Suppressor macrophage treated with lipopolysaccharide for 4 hours (primary cell): ENCODE results near the gene PGLYRP2.
A peak's percentile ranks its signal among the peaks of the same experiment; 100 is the strongest.
"Not testable (repeated sequence)": the region's sequence is repeated elsewhere in the genome, so short reads cannot be mapped to it uniquely, and the experiment has no call there.

Experiments used
- DNase-seq: peaks from one replicate; pipeline ENCODE4 v3.0.0-alpha.2; 2020

The PGLYRP2 gene

DNA sequence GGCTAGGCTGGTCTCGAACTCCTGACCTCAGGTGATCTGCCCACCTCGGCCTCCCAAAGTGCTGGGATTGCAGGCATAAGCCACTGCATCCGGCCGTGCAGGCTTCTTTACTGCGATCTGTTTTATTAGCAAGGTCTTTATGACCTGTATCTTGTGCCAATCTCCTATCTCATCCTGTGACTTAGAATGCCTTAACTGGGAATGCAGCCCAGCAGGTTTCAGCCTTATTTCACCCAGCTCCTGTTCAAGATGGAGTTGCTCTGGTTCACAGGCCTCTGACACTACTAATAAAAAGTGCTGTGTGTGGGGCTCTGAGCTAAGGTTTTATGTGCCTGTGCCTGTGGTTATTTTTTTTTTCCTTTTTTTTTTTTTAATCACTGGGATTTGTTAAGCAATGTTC, 6.5 kb upstream of the PGLYRP2 start:
- DNase-seq, result not testable (repeated sequence)

DNA sequence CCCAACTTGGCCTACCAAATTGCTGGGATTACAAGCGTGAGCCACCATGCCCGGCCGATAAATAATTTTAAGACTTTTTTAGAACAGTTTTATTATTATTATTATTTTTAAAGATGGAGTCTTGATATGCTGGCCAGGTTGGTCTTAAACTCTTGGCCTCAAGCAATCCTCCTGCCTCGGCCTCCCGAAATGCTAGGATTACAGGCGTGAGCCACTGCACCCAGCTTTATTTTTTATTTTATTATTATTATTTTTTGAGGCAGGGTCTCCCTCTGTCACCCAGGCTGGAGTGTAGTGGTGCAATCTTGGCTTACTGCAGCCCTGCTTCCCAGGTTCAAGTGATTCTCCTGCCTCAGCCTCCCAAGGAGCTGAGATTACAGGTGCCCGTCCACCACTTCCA, 1.7 kb upstream of the PGLYRP2 start:
- not testable (repeated sequence) for DNase-seq

DNA sequence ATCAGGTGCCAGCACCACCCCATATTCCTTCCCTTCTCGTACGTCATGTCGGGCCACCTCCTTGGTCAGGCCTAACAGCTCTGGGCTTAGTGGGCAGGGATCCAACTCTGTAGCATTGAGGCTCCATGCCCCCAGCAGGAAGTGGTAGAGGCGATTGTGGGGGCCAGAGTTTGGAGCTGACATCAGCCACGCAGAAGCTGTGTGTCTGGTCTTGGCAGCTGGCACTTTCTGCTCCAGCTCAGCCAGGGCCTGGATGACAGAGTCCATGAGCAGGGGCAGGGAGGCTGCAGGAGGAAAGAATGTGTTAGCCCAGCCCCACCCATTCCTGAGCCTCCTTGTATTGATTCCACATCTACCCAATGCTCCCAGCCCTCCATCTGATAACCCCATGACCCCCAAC, 3.0 kb downstream of the PGLYRP2 start:
- no peak for DNase-seq

DNA sequence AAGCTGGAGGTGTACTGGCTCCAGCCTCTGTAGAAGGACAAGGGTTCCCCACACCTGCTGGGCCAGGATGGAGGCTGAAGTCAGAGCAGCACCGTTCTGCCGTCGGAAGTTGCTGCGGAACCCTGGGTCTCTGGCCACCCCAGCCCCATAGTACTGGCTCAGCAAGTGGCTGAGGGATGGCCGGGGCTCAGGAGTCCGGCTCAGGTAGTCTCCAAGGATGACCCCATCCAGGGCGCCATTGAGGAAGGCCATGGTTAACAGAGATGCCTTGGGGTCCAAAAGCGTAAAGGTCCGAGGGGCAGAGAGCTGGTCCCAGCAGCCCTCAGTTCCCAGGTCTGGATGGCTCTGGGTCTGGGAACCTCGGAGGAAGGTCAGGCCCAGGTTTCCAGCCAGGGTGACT, 3.7 kb downstream of the PGLYRP2 start:
- DNase-seq, result no peak

DNA sequence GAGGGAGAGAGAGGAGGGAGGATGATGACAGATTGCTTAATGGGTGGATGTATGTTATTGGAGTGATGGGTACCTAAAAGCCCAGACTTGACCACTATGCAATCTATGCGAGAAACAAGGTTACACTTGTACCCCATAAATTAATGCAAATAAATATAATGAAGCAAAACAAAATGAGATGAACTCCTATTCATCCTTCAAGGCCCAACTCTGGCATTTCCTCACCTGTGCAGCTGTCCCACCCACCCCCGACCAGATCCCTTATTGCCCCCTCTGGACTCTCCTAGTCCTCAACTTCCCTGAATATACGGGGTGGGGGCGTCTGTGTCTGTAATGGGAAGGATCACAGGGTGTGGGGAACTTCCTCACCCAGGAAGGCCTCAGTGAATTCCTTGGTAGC, 4.1 kb downstream of the PGLYRP2 start:
- no peak for DNase-seq

DNA sequence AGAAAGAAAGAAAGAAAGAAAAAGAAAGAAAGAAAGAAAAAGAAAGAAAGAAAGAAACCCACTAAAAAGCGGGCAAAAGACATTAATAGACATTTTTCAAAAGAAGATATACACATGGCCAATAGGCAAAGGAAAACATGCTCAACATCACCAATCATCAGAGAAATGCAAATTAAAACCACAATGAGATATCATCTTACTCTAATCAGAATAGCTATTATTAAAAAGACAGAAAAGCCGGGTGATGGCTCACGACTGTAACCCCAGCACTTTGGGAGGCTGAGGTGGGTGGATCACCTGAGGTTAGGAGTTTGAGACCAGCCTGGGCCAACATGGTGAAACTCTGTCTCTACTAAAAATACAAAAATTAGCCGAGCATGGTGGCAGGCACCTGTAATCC, 5.5 kb downstream of the PGLYRP2 start:
- DNase-seq, result not testable (repeated sequence)

DNA sequence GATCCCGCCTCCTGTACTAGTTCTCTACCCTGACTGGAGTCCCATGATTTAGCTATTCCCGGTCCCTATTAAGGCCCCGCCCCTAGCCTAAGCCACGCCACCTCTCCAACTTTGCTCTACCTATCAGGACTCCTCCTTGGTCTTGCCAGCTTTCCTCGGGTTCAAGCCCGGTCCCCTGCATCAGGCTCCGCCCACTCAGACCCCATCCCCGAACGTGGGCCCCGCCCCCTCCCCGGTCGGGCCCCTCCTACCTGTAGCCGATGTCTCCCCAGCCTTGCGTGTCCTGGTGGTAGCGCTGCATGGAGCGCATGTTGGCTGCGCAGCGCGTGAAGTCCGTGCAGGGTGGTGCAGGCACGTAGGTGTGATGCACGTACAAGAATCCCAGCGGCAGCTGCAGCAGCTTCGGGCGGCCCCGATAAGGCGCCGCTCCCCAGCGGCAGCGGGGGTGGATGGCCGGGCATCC, 7.6 kb downstream of the PGLYRP2 start:
- no peak for DNase-seq

DNA sequence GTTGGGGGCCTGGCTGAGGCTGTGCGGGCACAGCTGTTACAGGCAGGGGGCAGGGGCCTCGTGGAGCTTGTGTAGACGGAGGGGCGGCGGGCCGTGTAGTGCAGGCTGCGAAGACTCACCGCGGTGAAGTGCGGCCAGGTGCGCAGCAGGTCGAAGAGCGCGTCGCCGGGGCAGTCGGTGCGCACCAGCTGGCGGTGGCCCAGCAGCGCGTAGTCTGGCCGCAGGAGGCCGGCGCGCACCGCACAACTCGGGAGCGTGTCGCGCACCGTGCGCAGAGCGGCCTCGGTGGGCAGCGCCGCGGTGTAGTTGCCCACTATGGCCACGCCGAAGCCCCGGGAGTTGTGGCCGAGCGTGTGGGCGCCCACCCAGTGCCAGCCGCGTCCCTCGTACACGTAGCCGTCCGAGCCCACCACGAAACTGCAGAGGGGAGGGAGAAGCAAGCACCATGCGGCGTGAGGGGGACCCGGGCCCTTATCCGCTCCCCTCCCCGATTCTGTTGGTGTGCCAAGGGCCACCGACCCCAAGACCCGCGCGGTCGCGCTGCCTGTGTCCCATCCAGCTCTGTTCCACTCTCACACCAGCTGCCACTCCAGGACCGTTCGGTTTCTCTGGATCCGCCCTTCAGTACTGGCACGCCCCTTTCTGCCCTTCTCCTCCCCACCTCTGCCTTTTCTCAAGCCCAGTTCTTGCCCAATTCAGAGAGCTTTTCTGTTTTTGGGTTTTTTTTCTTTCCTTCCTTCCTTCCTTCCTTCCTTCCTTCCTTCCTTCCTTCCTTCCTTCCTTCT, 9.6 kb downstream of the PGLYRP2 start:
- DNase-seq, result peak; percentile 43

DNA sequence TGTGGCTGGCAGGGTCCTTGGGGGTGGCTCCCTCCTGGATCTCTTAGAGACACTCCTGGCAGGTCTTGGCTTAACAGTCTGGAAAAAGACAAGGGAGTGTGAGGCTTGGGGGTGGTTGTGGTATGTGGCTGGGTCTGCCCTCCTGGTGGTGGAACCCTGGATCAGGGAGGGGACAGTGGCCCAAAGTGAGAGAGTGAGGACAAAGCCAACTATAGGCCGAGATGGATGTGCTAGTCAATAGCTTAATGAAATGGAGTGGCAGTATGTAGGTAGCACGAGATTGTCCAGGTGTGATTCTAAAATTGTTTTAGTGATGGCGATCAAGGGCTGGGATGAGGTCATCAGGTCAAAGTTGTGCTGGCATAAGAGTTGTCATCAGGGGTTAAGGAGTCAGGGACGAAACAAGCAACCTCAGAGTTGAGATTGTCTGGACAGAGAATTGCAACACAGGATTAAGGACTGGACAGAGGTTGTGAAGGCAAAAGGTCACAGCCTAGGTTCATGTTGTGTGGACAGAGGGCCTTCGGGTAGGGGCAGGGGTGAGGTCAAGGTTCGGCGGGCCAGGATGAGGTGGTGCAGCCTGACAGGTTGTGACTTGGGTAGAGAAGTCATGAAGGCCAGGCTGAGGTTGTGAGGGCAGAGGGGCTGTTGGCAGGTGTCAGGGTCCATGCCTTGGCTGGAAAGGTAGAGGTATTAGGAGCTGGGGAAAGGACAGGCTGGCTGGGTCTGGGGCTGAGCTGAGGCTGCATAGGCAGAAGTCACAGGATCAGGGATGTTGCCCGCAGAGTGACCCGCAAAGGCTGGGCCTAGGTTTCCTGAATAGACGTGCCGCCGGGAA, 10.4 kb downstream of the PGLYRP2 start:
- DNase-seq, result no peak

DNA sequence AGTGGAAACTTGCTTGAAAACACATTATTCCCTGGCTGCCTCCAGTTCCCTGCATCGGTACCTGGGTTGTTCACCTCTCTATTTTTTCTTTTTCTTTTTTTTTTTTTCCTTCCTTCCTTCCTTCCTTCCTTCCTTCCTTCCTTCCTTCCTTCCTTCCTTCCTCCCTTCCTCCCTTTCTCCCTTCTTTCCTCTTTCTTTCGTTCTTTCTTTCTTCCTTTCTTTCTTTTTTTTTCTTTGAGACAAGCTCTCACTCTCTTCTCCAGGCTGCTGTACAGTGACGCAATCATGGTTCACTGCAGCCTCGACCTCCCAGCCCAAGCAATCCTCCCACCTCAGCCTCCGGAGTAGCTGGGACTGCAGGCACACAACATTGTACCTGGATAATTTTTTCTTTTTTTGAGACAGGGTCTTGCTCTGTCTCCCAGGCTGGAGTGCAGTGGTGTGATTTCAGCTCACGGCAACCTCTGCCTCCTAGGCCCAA, 11.5 kb downstream of the PGLYRP2 start:
- no peak for DNase-seq

DNA sequence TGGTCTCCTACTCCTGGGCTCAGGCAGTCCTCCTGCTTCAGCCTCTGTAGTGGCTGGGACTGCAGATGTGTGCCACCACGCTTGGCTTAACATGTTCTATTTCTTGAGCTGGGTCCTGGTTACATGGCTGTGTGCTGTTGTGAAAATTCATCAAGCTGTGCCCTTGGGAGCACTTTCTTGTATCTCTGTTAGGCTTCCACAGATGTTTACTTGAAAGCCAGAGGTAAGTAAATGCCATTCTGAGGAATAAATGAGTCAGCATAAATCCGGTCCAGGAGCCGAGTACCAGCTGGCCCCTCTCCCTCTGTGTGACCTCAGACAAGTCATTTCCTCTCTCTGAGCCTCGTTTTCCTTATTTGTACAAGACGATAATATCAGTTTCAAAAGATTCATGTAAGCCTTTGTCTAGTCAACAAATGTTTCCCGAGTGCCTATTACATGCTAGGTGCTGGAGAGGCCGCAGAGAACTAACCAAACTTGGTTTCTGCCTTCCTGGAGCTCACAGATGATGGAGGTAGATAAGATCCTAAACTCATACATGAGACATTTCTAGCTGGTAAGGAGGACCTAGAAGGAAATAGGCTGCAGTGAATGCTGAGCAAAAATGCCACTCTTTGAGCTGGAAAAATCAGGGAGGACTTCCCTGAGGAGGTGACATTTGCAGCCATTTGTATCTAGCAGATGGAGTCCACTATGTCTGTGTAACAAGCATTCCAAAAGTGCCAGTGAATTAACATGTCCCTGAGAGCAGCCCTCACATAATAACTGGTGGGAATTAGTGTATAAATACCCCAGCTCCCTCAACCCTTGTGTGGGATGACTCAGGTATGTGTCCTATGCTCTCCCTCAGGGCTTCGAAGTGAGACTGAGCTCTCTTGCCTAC, 12.2 kb downstream of the PGLYRP2 start:
- peak; percentile 51 for DNase-seq

DNA sequence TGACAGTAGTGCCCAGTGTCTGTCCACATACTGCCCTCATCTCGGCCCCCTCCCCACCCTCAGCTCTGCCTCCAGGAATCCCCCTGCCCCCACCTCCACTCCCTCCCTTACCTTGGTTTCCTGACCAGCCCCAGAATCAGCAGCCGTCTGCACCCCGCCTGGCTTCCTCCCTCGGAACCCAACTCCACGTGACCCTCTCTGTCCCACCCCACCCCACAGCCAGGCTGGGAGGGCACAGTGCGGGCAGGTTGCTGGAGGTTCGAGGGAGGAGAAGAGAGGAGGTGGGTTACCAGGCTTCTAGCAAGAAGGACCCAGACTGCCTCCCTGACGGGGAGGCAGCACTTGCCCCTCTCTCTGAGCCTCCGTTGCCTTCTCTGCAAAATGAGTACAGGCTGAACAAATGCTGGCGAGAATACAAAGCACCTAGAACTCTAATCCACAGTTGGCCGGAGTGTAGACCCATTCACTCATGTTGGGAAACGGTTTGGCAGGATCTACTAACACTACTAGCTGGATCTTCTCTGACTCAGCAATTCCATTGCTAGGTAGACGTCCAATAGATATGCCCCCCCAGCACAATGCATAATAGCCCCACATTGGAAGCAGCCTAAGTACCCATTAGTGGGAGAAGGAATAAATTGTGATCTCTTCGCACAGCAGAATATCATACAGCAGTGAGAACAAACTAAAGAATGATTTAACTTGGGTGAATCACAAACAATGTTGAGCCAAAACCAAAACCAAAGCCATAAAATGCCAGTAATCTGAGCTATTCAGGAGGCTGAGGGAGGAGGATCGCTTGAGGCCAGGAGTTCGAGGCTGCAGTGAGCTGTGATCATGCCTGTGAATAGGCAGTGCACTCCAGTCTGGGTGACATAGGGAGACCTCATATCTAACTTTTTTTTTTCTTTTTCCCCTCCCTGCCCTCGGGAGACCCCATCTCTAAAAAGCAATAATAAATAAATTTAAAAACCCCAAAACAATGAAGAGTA, 14.6 kb downstream of the PGLYRP2 start, which contains the start of gene RASAL3:
TSS of gene RASAL3 (minus strand) at position 151 of the 992 bp plus-strand sequence. CDS start 186 bp downstream, outside the sequence.
- no peak for DNase-seq

DNA sequence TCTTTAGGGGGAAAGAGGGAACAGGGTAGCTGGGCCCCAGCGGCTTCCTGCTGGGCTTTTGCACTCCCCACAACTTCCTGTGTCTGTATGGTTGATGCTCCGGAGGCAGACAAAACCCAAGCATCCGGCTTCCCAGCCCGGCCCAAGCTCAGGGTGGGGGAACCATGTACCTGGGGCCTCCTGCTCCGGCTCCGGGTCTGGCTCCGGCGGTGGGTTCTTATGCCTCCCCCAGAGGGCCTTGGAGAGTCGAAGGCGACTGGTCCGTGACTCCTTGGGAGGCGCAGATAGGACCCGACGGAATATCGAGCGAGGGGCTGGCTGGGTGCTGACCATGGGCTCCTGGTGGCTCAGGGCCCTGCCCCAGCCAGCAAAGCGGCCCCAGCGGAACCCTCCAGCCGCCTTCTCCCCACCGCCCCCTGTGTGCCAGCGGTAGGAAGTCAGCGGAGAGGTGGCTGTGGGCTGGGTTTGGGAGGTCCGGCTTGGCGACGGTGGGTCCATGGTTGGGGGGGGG, 15.4 kb downstream of the PGLYRP2 start:
- DNase-seq, result peak; percentile 23

DNA sequence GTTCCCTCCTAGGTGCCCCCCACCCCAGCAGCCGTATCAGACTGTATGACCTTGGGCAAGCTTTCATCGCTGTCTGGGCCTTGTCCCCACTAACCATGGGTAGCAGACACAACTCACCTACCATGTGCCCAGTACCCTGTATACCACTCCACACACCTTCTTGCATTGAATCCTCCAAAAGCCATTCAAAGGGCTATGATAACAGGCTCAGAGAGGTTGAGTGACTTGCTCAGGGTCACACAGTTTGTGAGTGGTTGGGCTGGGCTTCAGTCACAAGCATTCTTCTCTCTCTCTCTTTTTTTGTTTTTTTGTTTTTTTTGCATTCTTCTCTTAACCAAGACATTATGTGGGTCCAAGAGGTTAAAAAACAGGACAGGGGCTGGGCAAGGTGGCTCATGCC, 17.6 kb downstream of the PGLYRP2 start:
- DNase-seq, result no peak

DNA sequence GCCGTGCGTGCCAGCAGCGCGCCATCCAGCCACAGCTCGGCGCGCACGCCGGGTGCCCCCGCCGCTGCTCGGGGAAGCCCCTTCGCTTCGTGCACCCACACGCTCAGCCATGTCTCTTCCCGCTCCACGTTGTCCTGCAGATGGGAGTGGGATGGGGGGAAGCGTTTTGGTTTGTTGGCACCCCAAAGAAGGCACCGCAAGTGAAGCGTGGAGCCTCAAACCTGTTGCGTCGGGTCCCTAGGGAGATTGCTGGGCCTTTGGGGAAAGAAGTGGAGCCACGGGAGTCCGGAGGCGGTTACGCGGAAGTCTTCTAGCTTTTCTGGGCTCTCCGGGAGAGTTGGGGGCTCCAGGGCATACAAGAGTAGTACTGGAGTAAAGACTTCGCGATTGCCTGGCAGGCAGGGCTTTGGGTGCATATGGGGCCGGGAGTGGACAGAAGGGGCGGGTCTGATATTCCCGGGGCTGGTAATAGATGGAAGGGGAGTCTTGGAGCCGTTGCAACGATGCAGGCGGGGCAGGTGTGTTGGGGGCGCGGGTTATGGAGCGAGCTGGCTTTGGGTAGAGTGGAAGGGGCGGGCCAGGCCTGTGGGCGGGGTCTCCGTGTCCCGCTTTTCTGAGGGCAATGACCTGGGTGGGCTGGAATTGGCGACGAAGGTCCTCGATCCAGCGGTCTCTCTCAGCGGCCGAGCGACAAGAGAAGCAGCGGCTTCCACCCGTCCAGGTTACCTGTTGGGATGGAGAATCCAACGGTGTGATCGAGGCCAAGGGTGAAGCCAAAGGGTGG, 21.4 kb downstream of the PGLYRP2 start:
- no peak for DNase-seq

DNA sequence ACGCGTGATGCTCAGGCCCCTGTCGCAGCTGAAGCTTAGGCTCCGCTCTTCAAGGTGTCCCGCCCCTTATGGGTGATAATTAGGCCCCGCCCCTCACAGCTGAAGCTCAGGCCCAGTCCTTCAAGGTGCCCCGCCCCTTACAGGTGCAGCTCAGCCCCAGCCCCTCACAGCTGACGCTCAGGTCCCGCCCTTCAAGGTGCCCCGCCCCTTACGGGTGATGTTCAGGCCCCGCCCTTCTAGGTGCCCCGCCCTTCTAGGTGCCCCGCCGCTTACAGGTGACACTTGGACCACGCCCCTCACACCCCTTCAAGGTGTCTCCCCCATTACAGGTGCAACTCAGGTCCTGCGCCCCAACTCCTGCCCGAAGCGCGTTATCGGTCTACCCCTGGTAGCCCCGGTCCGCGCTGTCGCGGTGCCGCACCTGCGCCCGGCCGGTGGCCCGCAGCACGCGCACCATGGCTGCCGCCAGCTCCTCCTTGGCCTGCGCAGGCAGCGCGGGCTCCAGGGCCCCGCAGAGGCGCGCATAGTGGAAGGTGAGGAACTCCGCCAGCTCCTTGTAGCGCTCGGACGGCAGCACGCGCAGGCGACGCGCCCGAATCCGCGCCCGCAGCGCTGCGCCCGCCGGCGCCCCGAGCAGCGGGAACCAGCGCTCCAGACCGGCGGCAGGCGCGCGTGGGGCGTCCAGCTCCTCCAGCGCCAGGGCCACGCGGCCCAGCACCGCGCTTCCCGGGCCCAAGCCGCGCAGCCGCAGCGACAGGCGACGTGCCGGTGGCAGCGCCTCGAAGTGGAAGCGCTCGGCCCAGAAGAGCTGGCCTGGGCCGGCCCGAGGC, 22.2 kb downstream of the PGLYRP2 start:
- no peak for DNase-seq

DNA sequence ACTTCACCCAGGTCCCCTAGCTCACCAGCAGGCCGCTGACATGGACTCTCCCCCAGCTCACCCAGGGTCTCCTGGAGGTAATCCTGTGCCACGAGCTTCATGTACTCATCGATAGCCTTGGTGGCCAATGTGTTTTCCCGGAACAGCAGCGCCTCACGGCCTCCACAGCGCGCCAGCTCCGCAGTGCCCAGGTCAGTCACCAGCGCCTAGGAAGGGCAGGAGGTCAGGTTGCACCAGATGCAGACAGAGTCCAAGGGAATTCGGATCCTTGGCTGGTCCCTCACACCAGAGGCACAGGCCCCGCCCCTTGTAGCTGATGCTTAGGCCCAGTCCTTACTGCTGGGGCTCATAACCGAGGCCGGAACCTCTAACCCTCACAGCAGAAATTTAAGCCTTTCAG, 22.9 kb downstream of the PGLYRP2 start:
- no peak for DNase-seq

DNA sequence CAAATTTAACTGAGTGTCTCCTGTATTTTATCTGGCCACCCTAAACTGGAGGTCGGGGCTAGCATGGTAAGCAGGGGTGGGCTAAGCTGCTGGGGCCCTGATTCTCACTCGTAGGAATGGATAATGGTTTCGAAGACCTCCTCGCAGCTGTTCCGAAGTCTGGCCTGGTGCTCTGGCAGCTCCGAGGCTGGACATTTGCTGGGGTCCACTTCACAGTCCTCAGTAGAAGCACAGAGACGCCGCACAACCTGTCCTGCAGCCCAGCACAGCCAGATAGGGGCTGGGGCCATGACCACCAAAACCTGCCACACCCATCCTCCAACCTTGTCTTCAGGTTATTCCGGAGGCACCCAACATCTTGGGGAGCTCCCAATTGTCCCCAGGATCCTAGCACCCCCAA, 23.3 kb downstream of the PGLYRP2 start:
- DNase-seq, result no peak
